Measurements from ENCODE around the gene PLA2G5. TPM values are rescaled to one million over a fixed set of nuclear protein-coding genes. Genes with fewer than 3 reads are reported as not detected.

PLA2G5 gene
- total and polyA plus RNA-seq, 2 of the 4 experiments (the other 2 are of a cell fraction) = not detected

DNA sequence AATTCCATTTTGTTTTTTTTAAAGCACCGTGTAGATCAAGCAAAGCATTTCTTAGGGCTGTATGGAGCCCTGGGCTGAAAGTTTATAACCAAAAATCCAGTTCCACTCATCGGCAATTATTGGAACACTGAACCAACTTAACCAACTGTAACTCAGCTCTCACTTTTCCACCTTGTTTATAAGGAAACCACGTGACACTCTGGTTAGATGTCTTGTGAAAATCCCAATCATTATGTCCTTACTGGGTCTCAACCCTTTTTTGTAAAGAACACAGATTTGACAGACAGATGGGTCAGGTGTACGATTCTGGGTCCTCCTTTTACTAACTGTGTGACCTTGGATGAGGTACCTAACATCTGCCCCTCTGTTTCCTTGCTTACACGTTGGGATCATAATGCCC is 6.2 kb downstream of the PLA2G5 start:
- Histone ChIP-seq H4K20me1 (ENCODE audit: insufficient read depth, low read length) (no peaks in the 10 kb centered on the region), H3K27me3 (ENCODE audit: control insufficient read depth, insufficient read depth, low read length) (peaks cover 28% of the 10 kb centered on the region), H2AFZ (replicated peaks; ENCODE audit: low read length, poor library complexity) (no peak overlapping the region), H2BK20ac (ENCODE audit: low read depth, low read length) (no peak overlapping the region), H2AK9ac (replicated peaks; ENCODE audit: low read depth, low read length, poor library complexity) (no peak overlapping the region), H3K18ac (ENCODE audit: low read depth, low read length) (no peak overlapping the region), H3K79me1 (ENCODE audit: low read depth in 1 of 2, low read length in 2 of 2) (no peaks in the 10 kb centered on the region), H2AK5ac (ENCODE audit: low read depth, low read length) (no peak overlapping the region), H3K23ac (ENCODE audit: low read depth, low read length) (no peak overlapping the region), H4K8ac (ENCODE audit: low read depth in 2 of 2, low read length in 2 of 2) (no peak overlapping the region), H3K4me2 (ENCODE audit: low read depth, low read length) (no peak overlapping the region), H2BK120ac (ENCODE audit: low read depth, low read length) (no peak overlapping the region), H3K9ac (ENCODE audit: low read depth, low read length) (no peak overlapping the region), H3K27ac (ENCODE audit: insufficient read depth, low read length) (no peak overlapping the region), H3K14ac (replicated peaks; ENCODE audit: low read depth, low read length) (no peak overlapping the region), H2BK5ac (ENCODE audit: low read depth, low read length, poor library complexity, severe bottlenecking) (no peak overlapping the region), H4K5ac (ENCODE audit: low read depth, low read length) (no peak overlapping the region), H3K36me3 (ENCODE audit: control insufficient read depth, insufficient read depth, low read length) (no peaks in the 10 kb centered on the region), H4K91ac (ENCODE audit: insufficient read depth, low read depth, low read length) (no peak overlapping the region), H3K9me3 (ENCODE audit: control insufficient read depth, insufficient read depth, low read length) (no peaks in the 10 kb centered on the region; the same call in 1 of the 2 replicates), H3K4ac (ENCODE audit: low read depth, low read length) (no peak overlapping the region), H3K4me3 (ENCODE audit: insufficient read depth, low read depth, low read length) (no peak overlapping the region), H2BK15ac (ENCODE audit: low read depth, low read length) (no peak overlapping the region), H3K4me1 (ENCODE audit: control insufficient read depth, insufficient read depth, low read length) (no peaks in the 10 kb centered on the region), H3K56ac (ENCODE audit: extremely low read depth, insufficient read depth, low read length) (no peak overlapping the region), H3K9me1 (ENCODE audit: insufficient read depth, low read length) (no peaks in the 10 kb centered on the region)
- TF ChIP-seq ELK1 (IDR thresholded peaks at IDR 0.05; ENCODE audit: borderline replicate concordance, low read depth, low read length) (no peak), RCOR1 (IDR thresholded peaks at IDR 0.05; ENCODE audit: insufficient replicate concordance, low read length) (no peak), POLR2A (IDR thresholded peaks at IDR 0.05; ENCODE audit: low read depth, low read length) (no peak), CEBPB (IDR thresholded peaks at IDR 0.05; ENCODE audit: low read depth, low read length) (no peak), NFE2L2 (IDR thresholded peaks at IDR 0.05; ENCODE audit: low read depth, low read length) (no peak), RFX5 (IDR thresholded peaks at IDR 0.05; ENCODE audit: low read depth, low read length) (no peak), FOS (IDR thresholded peaks at IDR 0.05; ENCODE audit: low read depth, low read length) (no peak), MXI1 (IDR thresholded peaks at IDR 0.05; ENCODE audit: borderline replicate concordance, low read depth, low read length) (no peak), CTCF (conservative IDR thresholded peaks at IDR 0.05; ENCODE audit: low read depth, low read length) (no peak), SMC3 (IDR thresholded peaks at IDR 0.05; ENCODE audit: low read depth, low read length) (no peak), CHD1 (IDR thresholded peaks at IDR 0.05; ENCODE audit: low read depth, low read length) (no peak), RAD21 (IDR thresholded peaks at IDR 0.05; ENCODE audit: low read length) (no peak), MAFK (IDR thresholded peaks at IDR 0.05; ENCODE audit: low read depth, low read length) (no peak)
- TF ChIP-seq, protein P1, sequence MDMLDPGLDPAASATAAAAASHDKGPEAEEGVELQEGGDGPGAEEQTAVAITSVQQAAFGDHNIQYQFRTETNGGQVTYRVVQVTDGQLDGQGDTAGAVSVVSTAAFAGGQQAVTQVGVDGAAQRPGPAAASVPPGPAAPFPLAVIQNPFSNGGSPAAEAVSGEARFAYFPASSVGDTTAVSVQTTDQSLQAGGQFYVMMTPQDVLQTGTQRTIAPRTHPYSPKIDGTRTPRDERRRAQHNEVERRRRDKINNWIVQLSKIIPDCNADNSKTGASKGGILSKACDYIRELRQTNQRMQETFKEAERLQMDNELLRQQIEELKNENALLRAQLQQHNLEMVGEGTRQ (IDR thresholded peaks at IDR 0.05; ENCODE audit: low read depth, low read length) = no peak
- BruUV-seq (replicated peaks) = no TSS peak
- 80% methylated on average over 1 of the region's 5 CpGs; no CpG with 5 or more reads in 1 of the 2 experiments for WGBS, 2 experiments (ENCODE audit: extremely low coverage in 2 of 2, insufficient read length in 1 of 2)
- no peak for DNase-seq
- CTCF ChIA-PET = no interaction called here
- ATAC-seq (ENCODE audit: low read depth) = no peak
- in situ Hi-C loops (cut with MboI; ENCODE audit: low sequenced_read_pairs) (no loop called here), dilution Hi-C loops (cut with HindIII; ENCODE audit: low sequenced_read_pairs, unreplicated experiment) (no loop called here), intact Hi-C loops (cut with micrococcal nuclease) (no loop called here)
- POLR2A ChIA-PET (ENCODE audit: unreplicated experiment) = no interaction called here

Measured in IMR-90 (cell line).